Upper lobe of left lung (tissue), 6 donors: ENCODE data around the gene KCNJ3. TPM values are rescaled to one million over a fixed set of nuclear protein-coding genes. Genes with fewer than 3 reads are reported as not detected.

Experiments used
- ATAC-seq, 2 donors: fragments of 200-7000 bp; cut with Tn5 transposase; one replicate each; pipeline ENCODE4 v1.9.1; 2022; ENCODE audit warnings: mild to moderate bottlenecking in 2 of 2, moderate library complexity in 2 of 2; ENCODE audit not compliant: low FRiP score in 2 of 2
- DNase-seq, 2 donors: peaks; one replicate each; pipeline ENCODE4 v3.0.0-alpha.2; 2019 to 2020
- H3K27ac ChIP-seq, 4 donors: fragments of 200-600 bp; sonication (generic); one replicate each; pipeline ENCODE4 v1.5.1; 2016 to 2019
- H3K27me3 ChIP-seq, 4 donors: fragments of 200-600 bp; sonication (generic); one replicate each; pipeline ENCODE4 v1.5.1; 2017 to 2019
- H3K36me3 ChIP-seq, 4 donors: fragments of 200-600 bp; sonication (generic); one replicate each; pipeline ENCODE4 v1.5.1; 2016 to 2019
- H3K4me1 ChIP-seq, 4 donors: fragments of 200-600 bp; sonication (generic); one replicate each; pipeline ENCODE4 v1.5.1; 2018 to 2019
- H3K4me3 ChIP-seq, 4 donors: fragments of 200-600 bp; sonication (generic); one replicate each; pipeline ENCODE4 v1.5.1; 2017 to 2019; ENCODE audit warnings: mild to moderate bottlenecking in 2 of 4, moderate library complexity in 1 of 4
- H3K9me3 ChIP-seq, 4 donors: fragments of 200-600 bp; sonication (generic); one replicate each; pipeline ENCODE4 v1.5.1; 2018 to 2019
- EP300 ChIP-seq, 4 donors: sonication (generic); formaldehyde crosslinking; IDR thresholded peaks; one replicate each; pipeline ENCODE4 v1.5.1; 2017; ENCODE audit warnings: antibody characterized with exemption in 4 of 4, control low read depth in 2 of 4
- POLR2A ChIP-seq, 4 donors: fragments of 450-650 bp; IDR thresholded peaks; one replicate each; pipeline ENCODE4 v1.5.1; 2016 to 2017; ENCODE audit warnings: antibody characterized with exemption in 4 of 4, mild to moderate bottlenecking in 2 of 4
- POLR2AphosphoS5 ChIP-seq, 2 donors: sonication (generic); formaldehyde crosslinking; IDR thresholded peaks; one replicate each; pipeline ENCODE4 v1.5.1; 2017; ENCODE audit warnings: antibody characterized with exemption in 2 of 2
- WGBS, 2 donors: methylation state at CpG; one replicate each; pipeline ENCODE4 v1.1.5; 2017 to 2018; 5-methylcytosine and 5-hydroxymethylcytosine counted together
- total RNA-seq, 6 donors: library from RNA; depleted of rRNA in 4 of 6; stranded (reverse); fragments of >200 nt in 4 of 6; gene quantifications; one replicate each; pipeline versions ENCODE4 v1.1.0 to v1.2.1, GENCODE V29; 2016 to 2021
- TF ChIP-seq, protein P1 (sequence below), 6 experiments: fragments of 450-650 bp in 4 of 6; fragments of 200-600 bp in 2 of 6; sonication (generic) in 2 of 6; IDR thresholded peaks; one replicate each; pipeline ENCODE4 v1.5.1; 2016 to 2019; ENCODE audit warnings: antibody characterized with exemption in 6 of 6
- donor health status: DM: no; HTN: no; CAD: no; lungs with moderate emphysema.
- donor health status: DM: no; HTN: yes; CAD: no; lungs with severe emphysema.

Gene KCNJ3, protein sequence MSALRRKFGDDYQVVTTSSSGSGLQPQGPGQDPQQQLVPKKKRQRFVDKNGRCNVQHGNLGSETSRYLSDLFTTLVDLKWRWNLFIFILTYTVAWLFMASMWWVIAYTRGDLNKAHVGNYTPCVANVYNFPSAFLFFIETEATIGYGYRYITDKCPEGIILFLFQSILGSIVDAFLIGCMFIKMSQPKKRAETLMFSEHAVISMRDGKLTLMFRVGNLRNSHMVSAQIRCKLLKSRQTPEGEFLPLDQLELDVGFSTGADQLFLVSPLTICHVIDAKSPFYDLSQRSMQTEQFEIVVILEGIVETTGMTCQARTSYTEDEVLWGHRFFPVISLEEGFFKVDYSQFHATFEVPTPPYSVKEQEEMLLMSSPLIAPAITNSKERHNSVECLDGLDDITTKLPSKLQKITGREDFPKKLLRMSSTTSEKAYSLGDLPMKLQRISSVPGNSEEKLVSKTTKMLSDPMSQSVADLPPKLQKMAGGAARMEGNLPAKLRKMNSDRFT
- total RNA-seq, result not detected

DNA sequence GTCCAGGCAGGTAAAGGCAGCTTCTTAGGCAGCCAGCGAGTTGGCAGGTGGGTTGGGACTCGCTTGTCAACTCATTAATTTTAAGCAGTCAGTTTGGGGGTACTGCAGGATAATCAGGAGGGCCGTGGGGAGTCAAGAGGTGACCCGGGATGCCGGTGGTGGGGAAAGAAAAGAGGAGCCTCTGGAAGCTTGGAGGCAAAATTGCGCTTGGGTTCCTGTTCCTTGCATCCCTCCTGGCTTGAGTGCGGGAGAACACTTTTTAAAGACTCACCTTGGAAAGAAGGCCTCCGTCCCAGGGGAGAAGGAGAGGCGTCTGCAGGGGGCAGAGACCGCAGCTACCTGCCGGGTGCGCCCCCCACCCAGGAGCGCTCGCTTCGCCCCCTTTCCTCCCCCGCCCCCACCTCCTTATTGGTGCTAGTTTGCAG is at the start of gene KCNJ3:
TSS of gene KCNJ3 (plus strand) at position 400 of the 425 bp plus-strand sequence. CDS start 81 bp downstream, outside the sequence.
- TF ChIP-seq POLR2AphosphoS5 (IDR thresholded peaks at IDR 0.05) (no peak), POLR2A (IDR thresholded peaks at IDR 0.05) (no peak), EP300 (IDR thresholded peaks at IDR 0.05) (no peak)
- TF ChIP-seq, protein P1, sequence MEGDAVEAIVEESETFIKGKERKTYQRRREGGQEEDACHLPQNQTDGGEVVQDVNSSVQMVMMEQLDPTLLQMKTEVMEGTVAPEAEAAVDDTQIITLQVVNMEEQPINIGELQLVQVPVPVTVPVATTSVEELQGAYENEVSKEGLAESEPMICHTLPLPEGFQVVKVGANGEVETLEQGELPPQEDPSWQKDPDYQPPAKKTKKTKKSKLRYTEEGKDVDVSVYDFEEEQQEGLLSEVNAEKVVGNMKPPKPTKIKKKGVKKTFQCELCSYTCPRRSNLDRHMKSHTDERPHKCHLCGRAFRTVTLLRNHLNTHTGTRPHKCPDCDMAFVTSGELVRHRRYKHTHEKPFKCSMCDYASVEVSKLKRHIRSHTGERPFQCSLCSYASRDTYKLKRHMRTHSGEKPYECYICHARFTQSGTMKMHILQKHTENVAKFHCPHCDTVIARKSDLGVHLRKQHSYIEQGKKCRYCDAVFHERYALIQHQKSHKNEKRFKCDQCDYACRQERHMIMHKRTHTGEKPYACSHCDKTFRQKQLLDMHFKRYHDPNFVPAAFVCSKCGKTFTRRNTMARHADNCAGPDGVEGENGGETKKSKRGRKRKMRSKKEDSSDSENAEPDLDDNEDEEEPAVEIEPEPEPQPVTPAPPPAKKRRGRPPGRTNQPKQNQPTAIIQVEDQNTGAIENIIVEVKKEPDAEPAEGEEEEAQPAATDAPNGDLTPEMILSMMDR (IDR thresholded peaks at IDR 0.05), result no peak
- 0 to 1% methylated on average over 7 to 16 of the region's 16 CpGs for WGBS, 2 donors
- peaks cover 2 to 22% (median 12%) of the 10 kb centered on the region in 4 donors for H3K27me3 ChIP-seq
- ATAC-seq (no peak), DNase-seq (no peak)
- H3K9me3 ChIP-seq, result no peaks in the 10 kb centered on the region
- peaks cover 11 to 23% (median 18%) of the 10 kb centered on the region in 4 donors for H3K4me1 ChIP-seq
- H3K4me3 ChIP-seq, result peak within 1 kb of the TSS in 3 of 4 donors; percentile 33 to 49 (median 46)
- no peak within 1 kb of the TSS for H3K27ac ChIP-seq
- H3K36me3 ChIP-seq, result no peaks in the 10 kb centered on the region

DNA sequence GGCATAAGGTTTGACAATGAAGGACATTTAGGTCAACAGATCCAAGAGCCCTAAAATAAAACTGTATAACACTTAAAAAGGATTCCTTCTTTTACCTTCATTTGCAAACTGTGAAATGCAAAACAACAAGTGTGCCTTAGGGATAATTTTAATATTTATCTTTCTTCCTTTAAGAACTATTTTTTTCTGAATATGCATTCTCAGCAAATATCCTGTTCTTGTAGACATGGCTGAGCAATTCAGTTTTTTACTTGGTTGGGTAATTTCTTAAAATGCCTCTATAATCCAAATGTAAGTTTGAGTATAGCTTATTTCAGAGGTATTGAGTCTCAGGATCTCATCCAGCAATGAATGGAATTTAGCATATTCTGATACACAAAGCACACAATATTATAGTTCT is 43.0 kb upstream of the KCNJ3 start:
- H3K27ac ChIP-seq, result no peak overlapping the region
- H3K27me3 ChIP-seq, result no peaks in the 10 kb centered on the region
- ATAC-seq (no peak), DNase-seq (no peak)
- no peaks in the 10 kb centered on the region for H3K4me1 ChIP-seq
- H3K36me3 ChIP-seq, result no peaks in the 10 kb centered on the region
- no peaks in the 10 kb centered on the region for H3K9me3 ChIP-seq
- TF ChIP-seq POLR2A (IDR thresholded peaks at IDR 0.05) (no peak), POLR2AphosphoS5 (IDR thresholded peaks at IDR 0.05) (no peak), EP300 (IDR thresholded peaks at IDR 0.05) (no peak)
- TF ChIP-seq, protein P1 (IDR thresholded peaks at IDR 0.05), result no peak
- H3K4me3 ChIP-seq, result no peak overlapping the region

DNA sequence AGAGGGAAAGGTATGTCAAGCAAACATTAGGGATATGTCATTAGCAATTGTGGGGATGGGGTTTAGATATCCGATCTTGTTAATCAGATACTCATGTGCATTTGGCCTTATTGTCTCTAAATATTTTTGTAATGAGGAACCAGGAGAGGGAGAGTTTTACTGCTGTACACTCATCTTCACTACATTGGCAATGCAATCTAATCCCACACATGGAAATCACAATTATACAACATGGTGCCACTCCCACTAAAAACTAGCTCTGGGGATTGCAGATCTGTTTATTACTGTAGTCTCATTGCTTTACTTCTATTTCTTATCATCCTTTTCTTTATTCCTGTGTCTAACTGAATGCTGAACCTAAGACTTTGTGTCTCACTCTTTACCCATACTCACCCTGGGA is 39.6 kb upstream of the KCNJ3 start:
- no peak for DNase-seq
- no peak overlapping the region for H3K4me3 ChIP-seq
- TF ChIP-seq EP300 (IDR thresholded peaks at IDR 0.05), result no peak
- no peaks in the 10 kb centered on the region for H3K4me1 ChIP-seq
- no peaks in the 10 kb centered on the region for H3K36me3 ChIP-seq
- ATAC-seq, result no peak
- no peaks in the 10 kb centered on the region for H3K27me3 ChIP-seq
- H3K27ac ChIP-seq, result no peak overlapping the region
- 93 to 97% methylated on average over 1 of the region's 1 CpG for WGBS, 2 donors
- H3K9me3 ChIP-seq, result no peaks in the 10 kb centered on the region

DNA sequence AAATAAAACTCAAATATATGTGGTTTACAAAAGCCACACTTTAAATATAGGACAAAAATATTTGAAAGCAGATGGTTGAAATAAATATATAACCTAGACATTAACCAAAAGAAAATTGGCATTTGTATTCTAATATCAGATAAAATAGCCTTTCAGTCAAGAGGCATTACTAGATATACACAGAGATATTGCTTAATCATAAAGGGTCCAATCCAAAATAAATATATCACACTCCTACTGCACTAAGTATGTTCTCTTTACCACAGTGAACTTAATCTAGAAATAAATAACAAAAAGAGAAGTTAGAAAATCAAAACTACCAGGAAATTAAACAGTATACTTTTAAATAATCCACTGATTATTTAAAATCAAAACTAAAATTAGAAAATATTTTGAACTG is 34.2 kb upstream of the KCNJ3 start:
- no peaks in the 10 kb centered on the region for H3K9me3 ChIP-seq
- no peaks in the 10 kb centered on the region for H3K27me3 ChIP-seq
- TF ChIP-seq, protein P1 (IDR thresholded peaks at IDR 0.05), result no peak
- no peak for TF ChIP-seq POLR2AphosphoS5 (IDR thresholded peaks at IDR 0.05)
- no peak for TF ChIP-seq EP300 (IDR thresholded peaks at IDR 0.05)
- no peak for TF ChIP-seq POLR2A (IDR thresholded peaks at IDR 0.05)
- no peak overlapping the region for H3K4me3 ChIP-seq
- no peaks in the 10 kb centered on the region for H3K36me3 ChIP-seq
- DNase-seq (no peak), ATAC-seq (no peak)
- no peak overlapping the region for H3K27ac ChIP-seq
- no peaks in the 10 kb centered on the region for H3K4me1 ChIP-seq

DNA sequence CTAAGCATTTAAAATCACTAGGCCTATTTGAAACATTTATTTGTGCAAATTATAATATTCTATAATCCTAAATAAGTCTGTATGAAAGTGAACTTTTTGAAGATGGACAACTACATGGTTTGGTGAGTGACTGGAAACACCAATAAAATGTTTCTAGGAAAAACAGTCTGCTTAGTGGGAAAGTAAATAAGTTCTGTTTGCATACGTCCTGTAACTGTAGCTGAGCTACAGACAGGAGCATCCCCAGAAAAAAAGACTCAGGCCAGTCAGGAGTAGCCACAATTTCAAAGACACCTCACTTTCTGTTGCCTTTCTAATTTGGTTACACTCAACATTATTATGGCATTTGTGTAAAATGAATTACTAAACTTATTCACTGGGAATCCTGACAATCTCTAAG is 28.4 kb upstream of the KCNJ3 start:
- Histone ChIP-seq H3K27ac (no peak overlapping the region), H3K4me3 (no peak overlapping the region), H3K36me3 (no peaks in the 10 kb centered on the region), H3K27me3 (no peaks in the 10 kb centered on the region), H3K4me1 (no peaks in the 10 kb centered on the region), H3K9me3 (no peaks in the 10 kb centered on the region)
- TF ChIP-seq POLR2AphosphoS5 (IDR thresholded peaks at IDR 0.05), result no peak
- TF ChIP-seq POLR2A (IDR thresholded peaks at IDR 0.05), result no peak
- no peak for TF ChIP-seq EP300 (IDR thresholded peaks at IDR 0.05)
- TF ChIP-seq, protein P1 (IDR thresholded peaks at IDR 0.05), result no peak
- no peak for DNase-seq
- ATAC-seq, result no peak
- 44 to 61% methylated on average over 1 of the region's 1 CpG for WGBS, 2 donors
